K562 (cell line): ENCODE results near the gene HOXC12. TPM values are rescaled to one million over a fixed set of nuclear protein-coding genes. Genes with fewer than 3 reads are reported as not detected.

Source experiments
- ATAC-seq: fragments of 200-7000 bp; cut with Tn5 transposase; 3 replicates; pipeline ENCODE4 v1.9.1; 2020; ENCODE audit warnings: moderate library complexity
- BruUV-seq: library from RNA; stranded (reverse); fragments of 400-500 nt; replicated peaks from 2 replicates; lab custom pipeline; 2021; lab: Mats Ljungman, UMichigan
- CTCF ChIA-PET: fragments of 300-600 bp; formaldehyde crosslinking; extraction: SDS; loops from one replicate; lab custom pipeline; 2021; ENCODE audit warnings: low intra/inter-chr PET ratio; lab: Yijun Ruan, JAX
- POLR2A ChIA-PET: fragments of 300-600, 350-650 bp; sonication (Branson Sonifier 250); formaldehyde crosslinking; extraction: SDS; loops from one replicate; lab custom pipeline; 2021; ENCODE audit warnings: antibody characterized with exemption, inconsistent platforms; lab: Yijun Ruan, JAX
- DNase-seq, 4 experiments: peaks; one replicate each; pipeline versions ENCODE4 v3.0.0 to v3.0.0-alpha.2; 2011 to 2018; ENCODE audit warnings: low spot score in 3 of 4, mixed read lengths in 3 of 4; ENCODE audit errors: extremely low read depth in 1 of 4
- FAIRE-seq: peaks from 2 replicates; lab custom pipeline; 2011; peaks lifted over from hg19 to GRCh38; lab: Jason Lieb, UNC
- H2AFZ ChIP-seq: 2 replicates; pipeline ENCODE4 v1.6.0; 2011; ENCODE audit warnings: low read depth, low read length, control low read depth, inconsistent platforms
- H3K27ac ChIP-seq: fragments of 200-600 bp; 3 replicates; pipeline ENCODE4 v1.8.0; 2011; ENCODE audit warnings: low read depth, mild to moderate bottlenecking, control low read depth, inconsistent platforms, low read length, moderate library complexity, mixed read lengths; ENCODE audit errors: extremely low read depth
- H3K27me3 ChIP-seq, 2 experiments: fragments of 300-600 bp in 1 of 2; 2 replicates in 1 of 2; 3 replicates in 1 of 2; pipeline versions ENCODE4 v1.6.0 to v1.8.0; 2011; ENCODE audit warnings: inconsistent platforms in 2 of 2, low read length in 2 of 2, mild to moderate bottlenecking in 1 of 2, mixed read lengths in 1 of 2, moderate library complexity in 1 of 2; ENCODE audit not compliant: control insufficient read depth in 2 of 2, insufficient read depth in 2 of 2
- H3K36me3 ChIP-seq: fragments of 300-600 bp; 3 replicates; pipeline ENCODE4 v1.8.0; 2011; ENCODE audit warnings: mild to moderate bottlenecking, low read length, inconsistent platforms; ENCODE audit not compliant: control insufficient read depth, insufficient read depth
- H3K4me1 ChIP-seq, 2 experiments: fragments of 200-600 bp in 1 of 2; replicated peaks in 1 of 2; 2 replicates in 1 of 2; 3 replicates in 1 of 2; pipeline versions ENCODE4 v1.5.1 to v1.8.0; 2011; ENCODE audit warnings: inconsistent platforms in 2 of 2, low read length in 2 of 2, mild to moderate bottlenecking in 1 of 2, mixed read lengths in 1 of 2, moderate library complexity in 1 of 2; ENCODE audit not compliant: control insufficient read depth in 2 of 2, insufficient read depth in 2 of 2
- H3K4me2 ChIP-seq: 2 replicates; pipeline ENCODE4 v1.6.1; 2011; ENCODE audit warnings: low read length, control low read depth, inconsistent platforms, mixed read lengths; ENCODE audit not compliant: insufficient read depth
- H3K4me3 ChIP-seq: fragments of 200-600 bp; sonication (generic), shearing (Covaris generic); 2 replicates; pipeline ENCODE4 v1.5.1; 2016; ENCODE audit warnings: control low read depth, inconsistent platforms
- H3K79me2 ChIP-seq: fragments of 200-600 bp; 3 replicates; pipeline ENCODE4 v1.8.0; 2011; ENCODE audit warnings: low read length, inconsistent platforms; ENCODE audit not compliant: control insufficient read depth, insufficient read depth
- H3K9ac ChIP-seq, 2 experiments: 2 replicates each; pipeline versions ENCODE4 v1.6.0 to v1.6.1; 2011; ENCODE audit warnings: low read depth in 2 of 2, low read length in 2 of 2, control low read depth in 1 of 2, inconsistent platforms in 1 of 2, mild to moderate bottlenecking in 1 of 2, mixed read lengths in 1 of 2; ENCODE audit not compliant: insufficient read depth in 1 of 2
- H3K9me1 ChIP-seq: one replicate; pipeline ENCODE4 v1.6.0; 2011; ENCODE audit warnings: inconsistent platforms, mild to moderate bottlenecking, low read length, moderate library complexity; ENCODE audit not compliant: control insufficient read depth, insufficient read depth
- H3K9me3 ChIP-seq: replicated peaks from 2 replicates; pipeline ENCODE4 v1.5.1; 2011; ENCODE audit warnings: low read depth, low read length, inconsistent platforms; ENCODE audit not compliant: control insufficient read depth, insufficient read depth
- H4K20me1 ChIP-seq: replicated peaks from 2 replicates; pipeline ENCODE4 v1.6.1; 2011; ENCODE audit warnings: low read length, inconsistent platforms, mixed read lengths; ENCODE audit not compliant: control insufficient read depth, insufficient read depth
- BCOR ChIP-seq: fragments of 450-650 bp; IDR thresholded peaks from 2 replicates; pipeline ENCODE4 v1.6.1; 2016
- MAFG ChIP-seq: fragments of 450-650 bp; conservative IDR thresholded peaks from 2 replicates; pipeline ENCODE4 v1.6.1; 2016; ENCODE audit warnings: missing genetic modification characterization, missing compliant biosample characterization
- PRPF4 ChIP-seq: fragments of 200-400 bp; formaldehyde crosslinking; IDR thresholded peaks from one replicate; pipeline ENCODE4 v1.6.1; 2017; ENCODE audit warnings: low read length, low read depth, mild to moderate bottlenecking; ENCODE audit not compliant: insufficient read depth, poor library complexity, severe bottlenecking
- SMAD4 ChIP-seq: fragments of 250-450 bp; sonication (Bioruptor Pico); conservative IDR thresholded peaks from 2 replicates; pipeline ENCODE4 v1.8.0; 2021; ENCODE audit warnings: inconsistent platforms, mild to moderate bottlenecking, moderate library complexity
- ZNF23 ChIP-seq: fragments of 250-450 bp; sonication (Bioruptor Pico); IDR thresholded peaks from 2 replicates; pipeline ENCODE4 v1.4.0; 2020; ENCODE audit warnings: mild to moderate bottlenecking
- ZNF551 ChIP-seq: fragments of 250-450 bp; sonication (Bioruptor Pico); IDR thresholded peaks from 2 replicates; pipeline ENCODE4 v1.5.0; 2021; ENCODE audit warnings: mild to moderate bottlenecking, moderate library complexity
- WGBS: fragments of 100-300 bp; shearing (Covaris generic); methylation state at CpG from one replicate; pipeline ENCODE4 v1.1.6; 2016; ENCODE audit warnings: low coverage, mixed read lengths; ENCODE audit not compliant: insufficient coverage; ENCODE audit errors: missing lambda C conversion rate; 5-methylcytosine and 5-hydroxymethylcytosine counted together
- in situ Hi-C: fragments of 300-500 bp; cut with MboI; formaldehyde crosslinking; loops from 4 replicates; pipeline ENCODE4 v1.15.0; 2018; ENCODE audit warnings: inconsistent platforms, mixed read lengths
- intact Hi-C: fragments of 100-400 bp; cut with micrococcal nuclease; formaldehyde crosslinking; loops from 2 replicates; pipeline ENCODE4 v1.14.2; 2022
- polyA plus RNA-seq, 8 experiments: library from polyadenylated mRNA; depleted of rRNA in 4 of 8; stranded (reverse) in 5 of 8; unstranded in 3 of 8; fragments of >200 nt; fragmentation: Nextera tagmentation in 2 of 8; fragmentation: Illumina TruSeq in 1 of 8; extraction: Ambion mirVana in 2 of 8; extraction: Trizol in 1 of 8; gene quantifications; 2 replicates each; pipeline versions ENCODE4 v1.2.1 to v1.2.3, GENCODE V29; 2011 to 2014; ENCODE audit warnings: inconsistent platforms in 1 of 8, missing spikeins in 1 of 8
- total RNA-seq, 7 experiments: library from RNA; depleted of rRNA in 6 of 7; stranded (reverse); fragments of >200 nt in 6 of 7; fragmentation: Illumina TruSeq in 2 of 7; extraction: Trizol in 2 of 7; gene quantifications; 2 replicates each; pipeline versions ENCODE4 v1.2.1 to v1.2.3, GENCODE V29; 2011 to 2021; ENCODE audit warnings: low replicate concordance in 1 of 7
- TF ChIP-seq, protein P1 (sequence below): conservative IDR thresholded peaks from 2 replicates; pipeline ENCODE4 v1.6.1; 2011; ENCODE audit warnings: low read depth, mild to moderate bottlenecking, low read length; ENCODE audit not compliant: control insufficient read depth
- TF ChIP-seq, protein P2 (sequence below): fragments of 150-350 bp; conservative IDR thresholded peaks from 2 replicates; pipeline ENCODE4 v1.6.1; 2014; ENCODE audit warnings: low read length
- TF ChIP-seq, protein P3 (sequence below): sonication (generic); formaldehyde crosslinking; IDR thresholded peaks from 2 replicates; pipeline ENCODE4 v1.8.1; 2023; ENCODE audit warnings: missing genetic modification reagents, mild to moderate bottlenecking, borderline replicate concordance
- TF ChIP-seq, protein P4 (sequence below): sonication (generic); formaldehyde crosslinking; IDR thresholded peaks from 2 replicates; pipeline ENCODE4 v1.8.1; 2023; ENCODE audit warnings: mild to moderate bottlenecking, missing genetic modification reagents, moderate library complexity

The HOXC12 gene
- total and polyA plus RNA-seq, 9 of the 15 experiments (the other 6 are each of a cell fraction or from before 2014, with no cell fraction given), result 0.04 to 0.36 (median 0.11) TPM; not detected in 1

DNA sequence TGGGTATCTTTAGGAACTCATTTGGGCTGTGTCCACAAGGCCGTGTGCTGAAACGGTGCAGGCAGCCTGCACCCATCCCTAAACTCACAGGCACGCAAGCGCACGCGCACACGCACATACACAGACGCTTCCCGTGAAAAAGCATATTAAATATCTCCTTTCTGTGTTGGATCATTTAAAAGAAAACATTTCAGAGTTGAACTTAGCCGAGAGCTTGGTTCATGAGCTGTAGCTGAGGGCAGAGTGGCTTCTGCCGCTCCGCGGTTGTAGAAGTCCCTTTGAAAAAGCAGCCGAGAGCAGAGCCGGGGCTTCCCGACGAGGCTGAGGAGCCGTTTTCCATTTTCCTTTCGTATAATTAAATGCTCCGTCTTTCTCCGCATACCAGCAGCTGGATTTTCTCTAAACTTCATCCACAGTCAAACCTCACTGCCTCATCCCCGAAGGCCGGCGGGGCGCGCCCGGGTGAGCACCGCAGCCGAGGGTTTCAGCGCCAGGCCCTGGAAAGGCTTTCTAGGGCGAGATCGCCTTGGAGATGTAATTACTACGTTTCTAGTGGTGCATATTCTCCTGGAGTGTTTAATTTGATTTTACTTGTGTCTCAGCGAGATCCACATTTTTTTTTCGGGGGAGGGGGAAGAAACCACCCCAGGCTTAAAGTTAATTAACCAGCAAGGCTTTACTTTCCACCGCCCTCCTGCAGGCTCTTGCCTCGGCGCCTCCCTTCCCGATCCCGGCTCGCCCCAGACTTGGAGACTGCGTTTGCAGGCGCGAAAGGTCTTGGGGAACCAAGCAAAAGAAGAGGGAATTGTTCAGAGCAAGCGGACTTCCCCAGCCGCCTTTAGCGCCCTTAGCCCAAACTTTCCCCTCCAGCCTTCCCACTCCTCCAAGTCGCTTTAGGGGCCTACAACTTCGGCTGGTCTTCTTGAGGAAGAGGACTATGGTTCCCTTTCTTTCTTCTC, 19.0 kb upstream of the HOXC12 start:
- no peak overlapping the region for H3K27ac ChIP-seq
- no peak overlapping the region for H3K9ac ChIP-seq
- FAIRE-seq, result no peak
- no peaks in the 10 kb centered on the region for H3K9me3 ChIP-seq
- H3K27me3 ChIP-seq, result peaks cover 38 to 68% of the 10 kb centered on the region in 2 experiments
- ChIA-PET CTCF (no interaction called here), POLR2A (interaction anchor here (0.6 kb wide), 2 partner anchors 34 to 1369 kb away, joined by 3 to 4 read pairs; no protein-coding TSS in a partner anchor)
- no peak overlapping the region for H2AFZ ChIP-seq
- in situ Hi-C loops (no loop called here), intact Hi-C loops (no loop called here)
- no peak for ATAC-seq
- H3K9me1 ChIP-seq, result no peaks in the 10 kb centered on the region
- H3K4me3 ChIP-seq, result no peak overlapping the region
- WGBS, result 23% methylated on average over 44 of the region's 49 CpGs
- no peaks in the 10 kb centered on the region for H3K36me3 ChIP-seq
- H4K20me1 ChIP-seq, result no peaks in the 10 kb centered on the region
- BruUV-seq, result no TSS peak
- DNase-seq, result no peak
- no peak overlapping the region for H3K4me2 ChIP-seq
- peaks cover 0 to 24% of the 10 kb centered on the region in 2 experiments; a peak in 2 of 5 replicates for H3K4me1 ChIP-seq
- no peaks in the 10 kb centered on the region for H3K79me2 ChIP-seq
- TF ChIP-seq, protein P1, sequence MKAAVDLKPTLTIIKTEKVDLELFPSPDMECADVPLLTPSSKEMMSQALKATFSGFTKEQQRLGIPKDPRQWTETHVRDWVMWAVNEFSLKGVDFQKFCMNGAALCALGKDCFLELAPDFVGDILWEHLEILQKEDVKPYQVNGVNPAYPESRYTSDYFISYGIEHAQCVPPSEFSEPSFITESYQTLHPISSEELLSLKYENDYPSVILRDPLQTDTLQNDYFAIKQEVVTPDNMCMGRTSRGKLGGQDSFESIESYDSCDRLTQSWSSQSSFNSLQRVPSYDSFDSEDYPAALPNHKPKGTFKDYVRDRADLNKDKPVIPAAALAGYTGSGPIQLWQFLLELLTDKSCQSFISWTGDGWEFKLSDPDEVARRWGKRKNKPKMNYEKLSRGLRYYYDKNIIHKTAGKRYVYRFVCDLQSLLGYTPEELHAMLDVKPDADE, result no peak
- TF ChIP-seq BCOR, result no peak
- TF ChIP-seq SMAD4, result no peak
- TF ChIP-seq ZNF23 (CRISPR knock-in tag), result no peak
- TF ChIP-seq MAFG (tag), result no peak
- TF ChIP-seq, protein P2, sequence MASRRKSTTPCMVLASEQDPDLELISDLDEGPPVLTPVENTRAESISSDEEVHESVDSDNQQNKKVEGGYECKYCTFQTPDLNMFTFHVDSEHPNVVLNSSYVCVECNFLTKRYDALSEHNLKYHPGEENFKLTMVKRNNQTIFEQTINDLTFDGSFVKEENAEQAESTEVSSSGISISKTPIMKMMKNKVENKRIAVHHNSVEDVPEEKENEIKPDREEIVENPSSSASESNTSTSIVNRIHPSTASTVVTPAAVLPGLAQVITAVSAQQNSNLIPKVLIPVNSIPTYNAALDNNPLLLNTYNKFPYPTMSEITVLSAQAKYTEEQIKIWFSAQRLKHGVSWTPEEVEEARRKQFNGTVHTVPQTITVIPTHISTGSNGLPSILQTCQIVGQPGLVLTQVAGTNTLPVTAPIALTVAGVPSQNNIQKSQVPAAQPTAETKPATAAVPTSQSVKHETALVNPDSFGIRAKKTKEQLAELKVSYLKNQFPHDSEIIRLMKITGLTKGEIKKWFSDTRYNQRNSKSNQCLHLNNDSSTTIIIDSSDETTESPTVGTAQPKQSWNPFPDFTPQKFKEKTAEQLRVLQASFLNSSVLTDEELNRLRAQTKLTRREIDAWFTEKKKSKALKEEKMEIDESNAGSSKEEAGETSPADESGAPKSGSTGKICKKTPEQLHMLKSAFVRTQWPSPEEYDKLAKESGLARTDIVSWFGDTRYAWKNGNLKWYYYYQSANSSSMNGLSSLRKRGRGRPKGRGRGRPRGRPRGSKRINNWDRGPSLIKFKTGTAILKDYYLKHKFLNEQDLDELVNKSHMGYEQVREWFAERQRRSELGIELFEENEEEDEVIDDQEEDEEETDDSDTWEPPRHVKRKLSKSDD, result no peak
- TF ChIP-seq, protein P3, sequence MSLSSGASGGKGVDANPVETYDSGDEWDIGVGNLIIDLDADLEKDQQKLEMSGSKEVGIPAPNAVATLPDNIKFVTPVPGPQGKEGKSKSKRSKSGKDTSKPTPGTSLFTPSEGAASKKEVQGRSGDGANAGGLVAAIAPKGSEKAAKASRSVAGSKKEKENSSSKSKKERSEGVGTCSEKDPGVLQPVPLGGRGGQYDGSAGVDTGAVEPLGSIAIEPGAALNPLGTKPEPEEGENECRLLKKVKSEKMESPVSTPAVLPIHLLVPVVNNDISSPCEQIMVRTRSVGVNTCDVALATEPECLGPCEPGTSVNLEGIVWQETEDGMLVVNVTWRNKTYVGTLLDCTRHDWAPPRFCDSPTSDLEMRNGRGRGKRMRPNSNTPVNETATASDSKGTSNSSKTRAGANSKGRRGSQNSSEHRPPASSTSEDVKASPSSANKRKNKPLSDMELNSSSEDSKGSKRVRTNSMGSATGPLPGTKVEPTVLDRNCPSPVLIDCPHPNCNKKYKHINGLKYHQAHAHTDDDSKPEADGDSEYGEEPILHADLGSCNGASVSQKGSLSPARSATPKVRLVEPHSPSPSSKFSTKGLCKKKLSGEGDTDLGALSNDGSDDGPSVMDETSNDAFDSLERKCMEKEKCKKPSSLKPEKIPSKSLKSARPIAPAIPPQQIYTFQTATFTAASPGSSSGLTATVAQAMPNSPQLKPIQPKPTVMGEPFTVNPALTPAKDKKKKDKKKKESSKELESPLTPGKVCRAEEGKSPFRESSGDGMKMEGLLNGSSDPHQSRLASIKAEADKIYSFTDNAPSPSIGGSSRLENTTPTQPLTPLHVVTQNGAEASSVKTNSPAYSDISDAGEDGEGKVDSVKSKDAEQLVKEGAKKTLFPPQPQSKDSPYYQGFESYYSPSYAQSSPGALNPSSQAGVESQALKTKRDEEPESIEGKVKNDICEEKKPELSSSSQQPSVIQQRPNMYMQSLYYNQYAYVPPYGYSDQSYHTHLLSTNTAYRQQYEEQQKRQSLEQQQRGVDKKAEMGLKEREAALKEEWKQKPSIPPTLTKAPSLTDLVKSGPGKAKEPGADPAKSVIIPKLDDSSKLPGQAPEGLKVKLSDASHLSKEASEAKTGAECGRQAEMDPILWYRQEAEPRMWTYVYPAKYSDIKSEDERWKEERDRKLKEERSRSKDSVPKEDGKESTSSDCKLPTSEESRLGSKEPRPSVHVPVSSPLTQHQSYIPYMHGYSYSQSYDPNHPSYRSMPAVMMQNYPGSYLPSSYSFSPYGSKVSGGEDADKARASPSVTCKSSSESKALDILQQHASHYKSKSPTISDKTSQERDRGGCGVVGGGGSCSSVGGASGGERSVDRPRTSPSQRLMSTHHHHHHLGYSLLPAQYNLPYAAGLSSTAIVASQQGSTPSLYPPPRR (CRISPR knock-in tag), result no peak
- TF ChIP-seq, protein P4, sequence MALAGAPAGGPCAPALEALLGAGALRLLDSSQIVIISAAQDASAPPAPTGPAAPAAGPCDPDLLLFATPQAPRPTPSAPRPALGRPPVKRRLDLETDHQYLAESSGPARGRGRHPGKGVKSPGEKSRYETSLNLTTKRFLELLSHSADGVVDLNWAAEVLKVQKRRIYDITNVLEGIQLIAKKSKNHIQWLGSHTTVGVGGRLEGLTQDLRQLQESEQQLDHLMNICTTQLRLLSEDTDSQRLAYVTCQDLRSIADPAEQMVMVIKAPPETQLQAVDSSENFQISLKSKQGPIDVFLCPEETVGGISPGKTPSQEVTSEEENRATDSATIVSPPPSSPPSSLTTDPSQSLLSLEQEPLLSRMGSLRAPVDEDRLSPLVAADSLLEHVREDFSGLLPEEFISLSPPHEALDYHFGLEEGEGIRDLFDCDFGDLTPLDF, result no peak
- no peak for TF ChIP-seq PRPF4
- TF ChIP-seq ZNF551 (CRISPR knock-in tag), result no peak
